B cell (primary cell): ENCODE measurements around the gene SEPTIN3.

ENCODE experiments used
- CTCF ChIP-seq: fragments of 200-600 bp; IDR thresholded peaks from one replicate; pipeline ENCODE4 v1.8.0; 2022; ENCODE audit warnings: antibody characterized with exemption, mild to moderate bottlenecking
- EZH2 ChIP-seq: IDR thresholded peaks from 2 replicates; pipeline ENCODE4 v1.6.1; 2012; ENCODE audit warnings: borderline replicate concordance, low read depth, mild to moderate bottlenecking, moderate library complexity, low read length; ENCODE audit not compliant: insufficient read depth, poor library complexity, severe bottlenecking

DNA sequence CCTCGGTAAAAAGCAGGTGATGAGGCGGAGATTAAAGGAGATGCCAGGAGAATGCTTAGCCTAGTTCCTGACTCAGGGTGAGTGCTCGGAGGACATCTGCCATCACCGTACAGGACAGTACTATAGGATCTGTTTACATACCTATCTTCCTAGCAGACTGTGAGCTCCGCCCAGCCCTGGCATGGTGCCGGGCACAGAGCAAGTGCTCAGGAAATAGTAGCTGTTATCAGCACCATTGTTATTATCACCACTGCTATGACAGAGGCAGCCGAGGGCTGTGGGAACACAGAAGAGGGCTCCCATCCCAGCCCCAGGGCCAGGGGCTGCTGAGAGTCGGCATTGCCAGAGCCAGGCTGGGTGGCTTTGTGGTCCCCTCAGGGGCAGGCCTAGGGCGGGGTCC is 642 bp upstream of the SEPTIN3 start:
- TF ChIP-seq CTCF (no peak), EZH2 (no peak)
